Uterine smooth muscle cell (primary cell): ENCODE measurements around the gene PRSS21. TPM values are rescaled to one million over a fixed set of nuclear protein-coding genes. Genes with fewer than 3 reads are reported as not detected.

Experiments
- total RNA-seq: library from RNA; depleted of rRNA; stranded (reverse); fragments of >200 nt; gene quantifications from 2 replicates; pipeline ENCODE4 v1.2.3, GENCODE V29; 2014

PRSS21 gene, protein sequence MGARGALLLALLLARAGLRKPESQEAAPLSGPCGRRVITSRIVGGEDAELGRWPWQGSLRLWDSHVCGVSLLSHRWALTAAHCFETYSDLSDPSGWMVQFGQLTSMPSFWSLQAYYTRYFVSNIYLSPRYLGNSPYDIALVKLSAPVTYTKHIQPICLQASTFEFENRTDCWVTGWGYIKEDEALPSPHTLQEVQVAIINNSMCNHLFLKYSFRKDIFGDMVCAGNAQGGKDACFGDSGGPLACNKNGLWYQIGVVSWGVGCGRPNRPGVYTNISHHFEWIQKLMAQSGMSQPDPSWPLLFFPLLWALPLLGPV
- total RNA-seq = 1.6 and 3.4 TPM in 2 replicates

DNA sequence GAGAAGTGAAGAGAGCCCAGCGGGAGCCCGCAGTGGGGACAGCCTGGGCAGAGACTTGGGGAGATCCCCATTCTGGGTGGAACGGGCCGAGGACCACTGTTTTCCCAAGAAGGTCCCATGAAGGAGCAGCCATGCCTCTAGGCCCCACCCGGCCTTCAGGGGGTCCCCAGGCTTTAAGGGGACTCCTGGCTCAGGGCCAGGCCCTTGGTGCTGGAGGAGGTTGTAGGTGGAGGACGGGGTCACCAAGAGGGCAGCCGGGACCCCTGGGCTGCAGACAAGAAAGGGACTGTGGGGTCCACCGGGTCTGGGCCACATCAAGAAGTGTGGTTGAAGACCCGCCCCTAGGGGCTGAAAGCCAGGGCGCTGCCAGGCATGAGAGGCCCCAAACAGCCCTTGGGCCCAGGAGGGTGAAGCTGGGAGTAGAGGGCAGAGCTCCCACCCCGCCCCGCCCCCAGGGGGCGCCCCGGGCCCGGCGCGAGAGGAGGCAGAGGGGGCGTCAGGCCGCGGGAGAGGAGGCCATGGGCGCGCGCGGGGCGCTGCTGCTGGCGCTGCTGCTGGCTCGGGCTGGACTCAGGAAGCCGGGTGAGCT, at the start of gene PRSS21:
Gene PRSS21 (plus strand): TSS at position 487 of the 589 bp plus-strand sequence. CDS start 32 bp downstream, at position 519.

DNA sequence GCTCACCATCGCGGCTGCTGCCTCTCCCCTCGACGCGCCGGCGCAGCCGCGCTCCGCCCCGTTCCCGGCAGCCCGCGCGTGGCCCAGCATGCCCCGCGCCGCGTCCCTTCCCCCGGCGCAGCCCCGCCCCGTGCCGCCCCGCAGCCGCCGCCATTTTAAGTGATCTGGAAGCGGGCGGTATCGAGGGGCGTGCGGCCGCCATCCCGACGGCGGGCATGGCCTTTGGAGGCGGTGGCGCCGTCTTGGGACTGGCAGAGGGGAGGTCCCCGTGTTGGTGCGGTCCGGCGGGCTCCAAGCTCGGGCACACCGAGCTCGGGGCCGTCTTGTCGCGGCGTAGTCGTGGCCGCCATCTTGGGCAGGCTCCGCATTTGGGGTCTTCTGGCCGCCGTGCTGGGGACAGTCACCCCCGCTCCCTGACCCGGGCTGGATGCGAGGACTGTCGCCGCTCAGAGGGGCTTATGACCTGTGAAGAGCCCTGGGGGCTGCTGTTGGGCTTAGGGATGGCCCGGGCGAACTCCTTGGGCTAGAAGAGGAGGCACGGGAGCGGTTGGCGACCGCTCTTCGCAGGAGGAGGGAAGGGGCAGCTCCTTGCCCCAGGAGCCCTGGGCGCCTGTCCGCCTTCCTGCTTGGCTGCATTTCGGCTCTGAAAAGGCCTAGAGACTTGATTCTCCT, 39.7 kb upstream of the PRSS21 start, which contains the start of gene ELOB:
Gene ELOB (minus strand): TSS at position 50 of the 672 bp plus-strand sequence. CDS start 41 bp downstream, at position 9.

DNA sequence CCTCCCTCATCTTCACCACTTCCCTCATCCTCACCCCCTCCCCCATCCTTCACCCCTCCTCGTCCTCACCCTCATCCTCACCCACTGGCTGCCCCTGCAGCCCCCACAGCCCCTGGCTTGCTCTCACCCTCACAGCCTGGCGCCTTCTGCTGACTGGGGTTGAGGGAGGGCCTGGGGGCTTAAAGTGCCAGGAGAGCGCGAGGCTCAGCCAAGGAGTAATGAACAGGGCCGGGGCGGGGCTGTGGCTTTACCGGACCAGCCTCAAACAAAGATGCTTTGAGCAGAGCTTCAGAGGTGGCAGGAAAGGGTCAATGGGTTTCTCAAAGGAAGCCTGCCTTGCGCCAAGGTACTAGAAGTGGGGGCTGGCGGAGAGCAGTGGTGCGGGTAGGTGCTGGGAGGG, 29.6 kb upstream of the PRSS21 start, which contains the start of gene PRSS33:
Gene PRSS33 (minus strand): TSS at position 155 of the 400 bp plus-strand sequence. CDS start 1,013 bp downstream, outside the sequence.

DNA sequence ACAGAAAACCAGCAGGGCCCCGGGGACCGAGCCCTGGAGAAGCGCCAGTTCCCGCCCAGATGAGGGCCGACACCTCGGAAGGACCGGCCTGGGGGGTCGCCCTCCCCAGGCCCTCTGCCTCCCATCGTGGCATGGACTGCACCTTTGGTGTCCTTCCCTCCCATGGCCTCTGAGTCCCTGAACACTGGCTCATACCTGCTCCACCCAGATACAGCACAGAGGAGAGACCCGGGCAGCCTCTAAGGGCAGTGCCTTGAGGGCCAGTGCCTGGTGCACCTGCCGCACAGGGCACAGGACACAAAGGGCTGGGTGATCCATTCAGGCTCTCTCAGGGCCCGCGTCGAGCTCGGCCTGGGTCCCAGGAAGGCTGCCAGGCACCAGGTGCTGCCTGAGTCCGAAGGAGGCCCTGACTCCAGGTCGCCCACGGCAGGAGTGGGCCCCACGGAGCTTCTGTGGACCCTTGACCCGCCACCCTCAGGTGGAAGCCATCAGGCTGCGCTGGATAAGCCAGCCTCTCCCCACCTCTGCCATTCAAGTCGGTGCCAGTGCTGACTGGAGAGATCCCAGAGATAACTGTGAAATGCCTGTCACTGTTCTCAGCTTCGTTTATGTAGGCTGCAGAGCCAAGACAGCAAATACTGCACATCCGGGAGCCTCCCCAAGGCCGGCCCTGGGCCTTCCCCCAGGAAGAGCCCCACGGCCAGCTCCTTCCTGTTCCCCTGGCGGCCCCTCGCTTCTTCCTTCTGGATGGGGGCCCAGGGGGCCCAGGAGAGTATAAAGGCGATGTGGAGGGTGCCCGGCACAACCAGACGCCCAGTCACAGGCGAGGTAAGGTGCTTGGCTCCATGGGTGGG, 12.7 kb downstream of the PRSS21 start, which contains the start of gene ZG16B:
Gene ZG16B (plus strand): TSS at position 803 of the 854 bp plus-strand sequence. CDS start 139 bp downstream, outside the sequence.

DNA sequence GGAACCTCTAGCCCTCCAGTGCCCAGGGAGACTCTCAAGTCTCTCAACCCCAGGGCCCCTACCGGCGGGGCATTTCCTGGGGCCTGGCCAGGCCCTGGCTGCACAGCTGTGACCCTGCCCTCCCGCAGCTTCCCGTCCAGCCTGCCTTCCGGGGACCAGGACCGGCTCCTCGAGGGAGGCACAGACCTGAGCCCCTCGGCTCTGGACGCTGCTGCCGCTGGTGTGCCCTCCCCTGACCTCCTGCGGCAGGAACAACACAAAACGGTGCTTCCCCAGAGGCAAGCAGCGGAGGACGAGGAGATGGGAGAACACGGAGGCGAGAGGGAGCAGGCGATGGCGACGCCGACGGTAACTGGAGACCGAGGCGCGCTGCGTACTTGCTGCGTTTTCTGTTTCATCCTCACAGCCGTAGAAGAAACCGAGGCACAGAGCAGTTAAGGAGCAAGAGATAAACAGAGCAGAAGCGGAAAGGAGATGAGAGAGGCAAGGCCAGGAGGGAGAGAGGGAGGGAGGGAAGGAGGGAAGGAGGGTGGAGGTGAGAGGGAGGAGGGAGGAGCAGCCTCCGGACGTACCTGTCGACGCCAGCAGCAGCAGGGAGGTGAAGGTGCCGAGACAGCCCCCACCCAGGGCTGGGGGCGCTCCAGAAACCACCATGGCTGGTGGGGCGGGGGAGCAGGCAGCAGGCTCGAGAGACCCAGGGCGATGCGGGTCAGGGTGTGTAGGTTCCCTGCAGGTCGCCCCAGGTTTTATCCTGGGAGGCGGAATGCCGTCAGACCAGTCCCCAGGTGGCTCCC, 40.6 kb downstream of the PRSS21 start, which contains the start of gene PRSS22:
Gene PRSS22 (minus strand): TSS at position 720 of the 794 bp plus-strand sequence. CDS start 66 bp downstream, at position 654.

Other genes with a start within 250 kb of the PRSS21 start
- gene KCTD5, start 134.7 kb upstream of the PRSS21 start, total RNA-seq = 24.7 and 26.1 TPM in 2 replicates
- gene PRSS27, start 97.0 kb upstream of the PRSS21 start, total RNA-seq = 0.66 and 0.75 TPM in 2 replicates
- 48.1 and 55.3 TPM in 2 replicates for gene SRRM2, start 64.6 kb upstream of the PRSS21 start, total RNA-seq
- gene ELOB, start 40.0 kb upstream of the PRSS21 start, total RNA-seq = 377 and 396 TPM in 2 replicates
- gene PRSS33, start 29.7 kb upstream of the PRSS21 start, total RNA-seq = not detected in 2 replicates
- not detected in 2 replicates for gene PRSS41, start 18.8 kb upstream of the PRSS21 start, total RNA-seq
- gene ZG16B, start 13.1 kb downstream of the PRSS21 start, total RNA-seq = 0.55 and 0.87 TPM in 2 replicates
- gene PRSS22, start 40.9 kb downstream of the PRSS21 start, total RNA-seq = 0.12 and 1.5 TPM in 2 replicates
- 65.2 and 78.6 TPM in 2 replicates for gene FLYWCH2, start 66.0 kb downstream of the PRSS21 start, total RNA-seq
- 50.8 and 70.2 TPM in 2 replicates for gene FLYWCH1, start 94.7 kb downstream of the PRSS21 start, total RNA-seq
- 0.11 TPM in 1 of 2 replicates, not detected in the other for gene KREMEN2, start 147.0 kb downstream of the PRSS21 start, total RNA-seq
- gene PAQR4, start 152.1 kb downstream of the PRSS21 start, total RNA-seq = 3.6 and 11.2 TPM in 2 replicates
- 3.5 and 16.8 TPM in 2 replicates for gene PKMYT1, start 163.2 kb downstream of the PRSS21 start, total RNA-seq
- not detected in 2 replicates for gene CLDN9, start 195.7 kb downstream of the PRSS21 start, total RNA-seq
- not detected in 2 replicates for gene CLDN6, start 200.9 kb downstream of the PRSS21 start, total RNA-seq
- gene TNFRSF12A, start 203.1 kb downstream of the PRSS21 start, total RNA-seq = 269 and 359 TPM in 2 replicates
- gene HCFC1R1, start 206.7 kb downstream of the PRSS21 start, total RNA-seq = 4.6 and 17.7 TPM in 2 replicates
- 31.4 and 32.7 TPM in 2 replicates for gene THOC6, start 206.8 kb downstream of the PRSS21 start, total RNA-seq
- gene BICDL2, start 219.7 kb downstream of the PRSS21 start, total RNA-seq = under 0.01 and 0.25 TPM in 2 replicates
- under 0.01 and 0.11 TPM in 2 replicates for gene MMP25, start 229.3 kb downstream of the PRSS21 start, total RNA-seq
- gene IL32, start 248.4 kb downstream of the PRSS21 start, total RNA-seq = 1.9 and 8.6 TPM in 2 replicates